K562 (cell line): Measurements from ENCODE around the gene BCAS3. TPM values are rescaled to one million over a fixed set of nuclear protein-coding genes. Genes with fewer than 3 reads are reported as not detected.

ENCODE experiments used
- ATAC-seq: fragments of 200-7000 bp; cut with Tn5 transposase; 3 replicates; pipeline ENCODE4 v1.9.1; 2020; ENCODE audit warnings: moderate library complexity
- BruUV-seq: library from RNA; stranded (reverse); fragments of 400-500 nt; replicated peaks from 2 replicates; lab custom pipeline; 2021; lab: Mats Ljungman, UMichigan
- CTCF ChIA-PET: fragments of 300-600 bp; formaldehyde crosslinking; extraction: SDS; loops from one replicate; lab custom pipeline; 2021; ENCODE audit warnings: low intra/inter-chr PET ratio; lab: Yijun Ruan, JAX
- POLR2A ChIA-PET: fragments of 300-600, 350-650 bp; sonication (Branson Sonifier 250); formaldehyde crosslinking; extraction: SDS; loops from one replicate; lab custom pipeline; 2021; ENCODE audit warnings: antibody characterized with exemption, inconsistent platforms; lab: Yijun Ruan, JAX
- DNase-seq, 4 experiments: peaks; one replicate each; pipeline versions ENCODE4 v3.0.0 to v3.0.0-alpha.2; 2011 to 2018; ENCODE audit warnings: low spot score in 3 of 4, mixed read lengths in 3 of 4; ENCODE audit errors: extremely low read depth in 1 of 4
- FAIRE-seq: peaks from 2 replicates; lab custom pipeline; 2011; peaks lifted over from hg19 to GRCh38; lab: Jason Lieb, UNC
- H2AFZ ChIP-seq: 2 replicates; pipeline ENCODE4 v1.6.0; 2011; ENCODE audit warnings: low read depth, low read length, control low read depth, inconsistent platforms
- H3K27ac ChIP-seq: fragments of 200-600 bp; 3 replicates; pipeline ENCODE4 v1.8.0; 2011; ENCODE audit warnings: low read depth, mild to moderate bottlenecking, control low read depth, inconsistent platforms, low read length, moderate library complexity, mixed read lengths; ENCODE audit errors: extremely low read depth
- H3K27me3 ChIP-seq, 2 experiments: fragments of 300-600 bp in 1 of 2; 2 replicates in 1 of 2; 3 replicates in 1 of 2; pipeline versions ENCODE4 v1.6.0 to v1.8.0; 2011; ENCODE audit warnings: inconsistent platforms in 2 of 2, low read length in 2 of 2, mild to moderate bottlenecking in 1 of 2, mixed read lengths in 1 of 2, moderate library complexity in 1 of 2; ENCODE audit not compliant: control insufficient read depth in 2 of 2, insufficient read depth in 2 of 2
- H3K36me3 ChIP-seq: fragments of 300-600 bp; 3 replicates; pipeline ENCODE4 v1.8.0; 2011; ENCODE audit warnings: mild to moderate bottlenecking, low read length, inconsistent platforms; ENCODE audit not compliant: control insufficient read depth, insufficient read depth
- H3K4me1 ChIP-seq, 2 experiments: fragments of 200-600 bp in 1 of 2; replicated peaks in 1 of 2; 2 replicates in 1 of 2; 3 replicates in 1 of 2; pipeline versions ENCODE4 v1.5.1 to v1.8.0; 2011; ENCODE audit warnings: inconsistent platforms in 2 of 2, low read length in 2 of 2, mild to moderate bottlenecking in 1 of 2, mixed read lengths in 1 of 2, moderate library complexity in 1 of 2; ENCODE audit not compliant: control insufficient read depth in 2 of 2, insufficient read depth in 2 of 2
- H3K4me2 ChIP-seq: 2 replicates; pipeline ENCODE4 v1.6.1; 2011; ENCODE audit warnings: low read length, control low read depth, inconsistent platforms, mixed read lengths; ENCODE audit not compliant: insufficient read depth
- H3K4me3 ChIP-seq: fragments of 200-600 bp; sonication (generic), shearing (Covaris generic); 2 replicates; pipeline ENCODE4 v1.5.1; 2016; ENCODE audit warnings: control low read depth, inconsistent platforms
- H3K79me2 ChIP-seq: fragments of 200-600 bp; 3 replicates; pipeline ENCODE4 v1.8.0; 2011; ENCODE audit warnings: low read length, inconsistent platforms; ENCODE audit not compliant: control insufficient read depth, insufficient read depth
- H3K9ac ChIP-seq, 2 experiments: 2 replicates each; pipeline versions ENCODE4 v1.6.0 to v1.6.1; 2011; ENCODE audit warnings: low read depth in 2 of 2, low read length in 2 of 2, control low read depth in 1 of 2, inconsistent platforms in 1 of 2, mild to moderate bottlenecking in 1 of 2, mixed read lengths in 1 of 2; ENCODE audit not compliant: insufficient read depth in 1 of 2
- H3K9me1 ChIP-seq: one replicate; pipeline ENCODE4 v1.6.0; 2011; ENCODE audit warnings: inconsistent platforms, mild to moderate bottlenecking, low read length, moderate library complexity; ENCODE audit not compliant: control insufficient read depth, insufficient read depth
- H3K9me3 ChIP-seq: replicated peaks from 2 replicates; pipeline ENCODE4 v1.5.1; 2011; ENCODE audit warnings: low read depth, low read length, inconsistent platforms; ENCODE audit not compliant: control insufficient read depth, insufficient read depth
- H4K20me1 ChIP-seq: replicated peaks from 2 replicates; pipeline ENCODE4 v1.6.1; 2011; ENCODE audit warnings: low read length, inconsistent platforms, mixed read lengths; ENCODE audit not compliant: control insufficient read depth, insufficient read depth
- DACH1 ChIP-seq: fragments of 450-650 bp; IDR thresholded peaks from 2 replicates; pipeline ENCODE4 v1.6.1; 2018; ENCODE audit not compliant: partially characterized antibody
- HDAC6 ChIP-seq: IDR thresholded peaks from 2 replicates; pipeline ENCODE4 v1.6.1; 2012; ENCODE audit warnings: low read depth, mild to moderate bottlenecking, control low read depth, inconsistent platforms, low read length, moderate library complexity
- ZBTB40 ChIP-seq, 2 experiments: fragments of 450-650 bp in 1 of 2; sonication (generic) in 1 of 2; formaldehyde crosslinking in 1 of 2; IDR thresholded peaks; 2 replicates each; pipeline versions ENCODE4 v1.7.1 to v1.9.0; 2016 to 2022; ENCODE audit warnings: inconsistent platforms in 1 of 2, mild to moderate bottlenecking in 1 of 2, missing genetic modification reagents in 1 of 2
- WGBS: fragments of 100-300 bp; shearing (Covaris generic); methylation state at CpG from one replicate; pipeline ENCODE4 v1.1.6; 2016; ENCODE audit warnings: low coverage, mixed read lengths; ENCODE audit not compliant: insufficient coverage; ENCODE audit errors: missing lambda C conversion rate; 5-methylcytosine and 5-hydroxymethylcytosine counted together
- in situ Hi-C: fragments of 300-500 bp; cut with MboI; formaldehyde crosslinking; loops from 4 replicates; pipeline ENCODE4 v1.15.0; 2018; ENCODE audit warnings: inconsistent platforms, mixed read lengths
- intact Hi-C: fragments of 100-400 bp; cut with micrococcal nuclease; formaldehyde crosslinking; loops from 2 replicates; pipeline ENCODE4 v1.14.2; 2022
- polyA plus RNA-seq, 8 experiments: library from polyadenylated mRNA; depleted of rRNA in 4 of 8; stranded (reverse) in 5 of 8; unstranded in 3 of 8; fragments of >200 nt; fragmentation: Nextera tagmentation in 2 of 8; fragmentation: Illumina TruSeq in 1 of 8; extraction: Ambion mirVana in 2 of 8; extraction: Trizol in 1 of 8; gene quantifications; 2 replicates each; pipeline versions ENCODE4 v1.2.1 to v1.2.3, GENCODE V29; 2011 to 2014; ENCODE audit warnings: inconsistent platforms in 1 of 8, missing spikeins in 1 of 8
- total RNA-seq, 7 experiments: library from RNA; depleted of rRNA in 6 of 7; stranded (reverse); fragments of >200 nt in 6 of 7; fragmentation: Illumina TruSeq in 2 of 7; extraction: Trizol in 2 of 7; gene quantifications; 2 replicates each; pipeline versions ENCODE4 v1.2.1 to v1.2.3, GENCODE V29; 2011 to 2021; ENCODE audit warnings: low replicate concordance in 1 of 7
- TF ChIP-seq, protein P1 (sequence below): fragments of 250-450 bp; sonication (Bioruptor Pico); IDR thresholded peaks from 2 replicates; pipeline ENCODE4 v1.9.0; 2021; ENCODE audit warnings: mild to moderate bottlenecking

The BCAS3 gene
- total and polyA plus RNA-seq, 9 of the 15 experiments (the other 6 are each of a cell fraction or from before 2014, with no cell fraction given), result 1.9 to 5.5 (median 3.5) TPM

GRCh38 chr17:61048376-61049106 is 370.9 kb downstream of the BCAS3 start:
- DNase-seq (no peak), FAIRE-seq (no peak), ATAC-seq (no peak)
- ChIA-PET POLR2A (no interaction called here), CTCF (no interaction called here)
- Histone ChIP-seq H4K20me1 (no peaks in the 10 kb centered on the region), H3K27me3 (no peaks in the 10 kb centered on the region), H3K4me1 (no peaks in the 10 kb centered on the region), H2AFZ (no peak overlapping the region), H3K79me2 (no peaks in the 10 kb centered on the region), H3K9me1 (no peaks in the 10 kb centered on the region), H3K4me3 (no peak overlapping the region), H3K9ac (no peak overlapping the region), H3K9me3 (no peaks in the 10 kb centered on the region), H3K36me3 (no peaks in the 10 kb centered on the region), H3K27ac (no peak overlapping the region), H3K4me2 (no peak overlapping the region)
- WGBS, result 2% methylated on average over 3 of the region's 3 CpGs
- in situ Hi-C loops, result no loop called here
- TF ChIP-seq, protein P1, sequence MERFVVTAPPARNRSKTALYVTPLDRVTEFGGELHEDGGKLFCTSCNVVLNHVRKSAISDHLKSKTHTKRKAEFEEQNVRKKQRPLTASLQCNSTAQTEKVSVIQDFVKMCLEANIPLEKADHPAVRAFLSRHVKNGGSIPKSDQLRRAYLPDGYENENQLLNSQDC (CRISPR knock-in tag), result no peak
- TF ChIP-seq ZBTB40 (IDR thresholded peaks at IDR 0.05) (peak; percentile 79), ZBTB40 (CRISPR knock-in tag; IDR thresholded peaks at IDR 0.05) (no peak), HDAC6 (no peak), DACH1 (no peak)
- no TSS peak for BruUV-seq
- intact Hi-C loops, result no loop called here
